ENCODE data around the gene CEACAM7.

DNA sequence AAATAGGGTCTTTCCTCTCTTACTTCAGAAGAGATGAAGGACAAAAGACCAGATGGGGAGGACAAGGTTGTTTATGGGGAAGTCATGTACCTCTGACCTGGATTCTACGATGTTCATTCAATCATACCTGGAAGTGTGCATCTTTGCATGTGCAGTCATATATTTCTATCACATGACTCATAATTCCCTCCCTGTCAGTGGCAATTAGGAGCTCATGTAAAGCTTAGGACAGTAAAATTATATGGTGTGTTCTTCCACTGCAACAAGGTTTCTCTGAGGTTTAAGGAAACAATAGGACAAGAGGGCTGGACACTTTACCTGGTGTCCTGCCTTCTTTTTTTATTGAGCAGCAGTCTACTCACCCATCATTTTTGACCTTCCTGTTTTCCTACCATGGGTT lies 19.8 kb downstream of the CEACAM7 start:
- TF ChIP-seq YY1 (IDR thresholded peaks at IDR 0.05; ENCODE audit: insufficient read depth, insufficient read length) = no peak
- no peak for TF ChIP-seq ZNF274 (IDR thresholded peaks at IDR 0.05; ENCODE audit: low read depth, low read length)
